Posterior vena cava (tissue), 2 donors: ENCODE results near the gene AP2A2. TPM values are rescaled to one million over a fixed set of nuclear protein-coding genes. Genes with fewer than 3 reads are reported as not detected.

Experiments used
- DNase-seq: peaks from one replicate; pipeline ENCODE4 v3.0.0-alpha.2; 2020; ENCODE audit warnings: low spot score
- intact Hi-C, 2 donors: fragments of 100-400 bp; cut with DNase I; formaldehyde crosslinking; loops; one replicate each; pipeline versions ENCODE4 v1.14.1 to v1.14.2; 2022 to 2023
- total RNA-seq, 2 donors: library from RNA; stranded (reverse); fragmentation: NEBNext Ultra II Directional; extraction: Animal tissue kit (Norgen Biotek cat#: 25700); gene quantifications; one replicate each; pipeline ENCODE4 v1.2.1, GENCODE V29; 2021
- donor health status: DM: yes; HTN: yes; CAD: no.
- donor health status: DM: yes; HTN: yes; CAD: no.

Gene AP2A2
- total RNA-seq, 2 donors from 2014 or later, result 83.5 to 117 TPM

DNA sequence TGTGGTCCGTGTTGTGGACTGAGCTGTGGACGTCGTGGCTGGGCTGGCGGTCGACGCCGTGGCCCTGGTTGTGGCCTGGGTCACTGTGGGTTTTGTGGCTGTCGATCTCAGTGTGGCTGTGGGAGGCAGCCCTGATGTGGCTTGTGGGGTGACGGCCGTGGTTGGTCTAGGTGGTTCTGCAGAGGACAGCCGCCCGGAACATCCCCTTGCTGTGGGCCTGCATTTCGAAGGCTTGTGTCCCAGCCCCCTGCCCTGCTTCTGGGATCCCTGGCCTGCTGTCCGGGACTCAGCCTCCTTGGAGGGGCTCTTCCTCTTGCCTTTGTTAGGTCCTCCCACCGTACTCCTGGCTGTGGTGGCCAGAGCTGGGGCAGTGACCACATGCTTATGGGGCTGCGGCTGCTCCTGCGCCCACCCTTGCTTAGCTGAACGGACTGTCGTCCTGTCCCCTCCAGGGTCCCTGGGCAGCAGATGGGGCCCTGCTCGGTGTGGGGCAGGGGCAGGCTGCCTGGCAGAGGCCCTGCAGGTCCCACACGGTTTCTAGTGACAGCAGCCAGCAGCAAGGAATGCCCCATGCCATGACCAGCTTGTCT is 93.7 kb downstream of the AP2A2 start:
- DNase-seq, result no peak
- intact Hi-C loops, result loop anchor here in 1 of 2 donors (1.0 kb wide), 1 partner anchor 21 kb away; no protein-coding TSS in a partner anchor

DNA sequence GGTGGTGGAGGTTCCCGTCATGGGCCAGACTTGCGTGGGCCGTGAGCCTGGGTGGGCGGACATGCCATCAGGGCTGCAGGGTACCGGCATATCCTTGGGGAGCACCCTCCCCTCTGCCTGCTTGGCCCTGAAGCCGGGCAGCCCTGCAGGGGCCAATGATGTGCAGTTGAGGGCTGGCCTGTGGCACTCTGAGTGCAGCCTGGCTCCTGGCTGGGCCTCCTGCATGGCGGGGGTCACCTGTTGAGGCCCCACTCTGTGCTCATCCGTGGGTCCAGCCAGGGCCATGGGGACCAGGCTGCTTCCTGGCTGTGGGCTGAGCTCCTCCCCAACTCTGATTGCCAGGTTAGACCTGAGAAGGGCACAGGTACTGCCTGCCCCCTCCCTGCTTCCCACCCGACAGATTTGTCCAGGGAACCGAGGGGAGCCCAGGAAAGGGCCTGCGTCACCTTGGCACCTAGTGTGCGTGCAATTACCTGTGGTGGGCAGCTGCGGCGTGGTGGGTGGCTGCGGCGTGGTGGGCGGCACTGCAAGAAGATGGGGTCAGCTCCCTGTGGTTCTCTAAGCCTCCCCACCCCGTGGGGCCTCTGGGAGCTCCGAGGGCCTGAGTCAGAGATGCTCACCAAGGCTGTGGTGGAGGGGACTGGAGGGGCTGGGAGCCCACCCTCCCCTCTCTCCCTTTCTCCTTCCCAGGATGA is 94.7 kb downstream of the AP2A2 start:
- intact Hi-C loops, result no loop called here
- DNase-seq, result no peak

- DNase-seq, result no peak
These were observed 96.7 kb downstream of the AP2A2 start for GRCh38 chr11:1022411-1022810.

GRCh38 chr11:1022908-1023810 is 97.5 kb downstream of the AP2A2 start:
- intact Hi-C loops, result no loop called here

More at GRCh38 chr11:1022411-1022810, 96.7 kb downstream of the AP2A2 start:
- intact Hi-C loops, result no loop called here

GRCh38 chr11:1023811-1024596 is 98.3 kb downstream of the AP2A2 start:
- no peak for DNase-seq
- intact Hi-C loops, result no loop called here

More at GRCh38 chr11:1022908-1023810, 97.5 kb downstream of the AP2A2 start:
- no peak for DNase-seq

DNA sequence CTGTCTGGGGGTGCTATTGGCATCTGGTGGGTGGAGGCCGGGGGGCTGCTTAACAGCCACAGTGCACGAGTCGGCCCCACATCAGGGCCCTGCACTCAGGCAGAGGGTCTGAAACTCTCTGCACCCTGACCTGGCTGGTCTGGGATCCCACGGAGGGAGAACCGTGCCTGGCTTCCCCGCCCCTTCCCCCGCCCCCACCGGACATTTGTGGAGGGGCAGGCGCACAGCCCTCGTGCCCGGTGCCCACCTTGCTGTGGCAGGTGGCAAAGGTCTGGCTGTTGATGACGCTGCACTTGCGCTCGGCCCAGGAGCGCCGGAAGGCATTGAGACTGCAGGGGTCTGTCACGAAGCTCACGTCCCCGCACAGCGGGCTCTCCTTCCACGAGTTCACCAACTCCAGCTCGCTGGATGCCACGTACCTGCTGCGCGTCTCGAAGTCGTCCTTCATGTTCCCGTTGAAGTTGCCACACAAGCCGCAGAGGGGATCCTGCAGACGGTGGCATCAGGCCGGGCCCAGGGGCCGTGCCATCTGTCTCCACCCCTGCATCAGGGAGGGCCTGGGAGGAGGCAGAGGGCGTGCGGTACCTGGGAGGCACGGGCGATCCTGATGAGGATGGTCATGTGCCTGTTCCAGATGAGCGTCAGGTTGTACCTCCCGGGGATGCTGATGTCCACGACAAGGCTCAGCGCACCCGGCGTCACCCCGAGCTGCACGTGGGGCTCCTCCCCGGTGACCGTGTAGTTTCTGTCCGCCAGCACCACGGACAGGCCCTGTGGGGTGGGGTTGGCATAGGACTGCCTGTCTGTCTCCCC is 99.1 kb downstream of the AP2A2 start:
- intact Hi-C loops, result no loop called here
- no peak for DNase-seq

DNA sequence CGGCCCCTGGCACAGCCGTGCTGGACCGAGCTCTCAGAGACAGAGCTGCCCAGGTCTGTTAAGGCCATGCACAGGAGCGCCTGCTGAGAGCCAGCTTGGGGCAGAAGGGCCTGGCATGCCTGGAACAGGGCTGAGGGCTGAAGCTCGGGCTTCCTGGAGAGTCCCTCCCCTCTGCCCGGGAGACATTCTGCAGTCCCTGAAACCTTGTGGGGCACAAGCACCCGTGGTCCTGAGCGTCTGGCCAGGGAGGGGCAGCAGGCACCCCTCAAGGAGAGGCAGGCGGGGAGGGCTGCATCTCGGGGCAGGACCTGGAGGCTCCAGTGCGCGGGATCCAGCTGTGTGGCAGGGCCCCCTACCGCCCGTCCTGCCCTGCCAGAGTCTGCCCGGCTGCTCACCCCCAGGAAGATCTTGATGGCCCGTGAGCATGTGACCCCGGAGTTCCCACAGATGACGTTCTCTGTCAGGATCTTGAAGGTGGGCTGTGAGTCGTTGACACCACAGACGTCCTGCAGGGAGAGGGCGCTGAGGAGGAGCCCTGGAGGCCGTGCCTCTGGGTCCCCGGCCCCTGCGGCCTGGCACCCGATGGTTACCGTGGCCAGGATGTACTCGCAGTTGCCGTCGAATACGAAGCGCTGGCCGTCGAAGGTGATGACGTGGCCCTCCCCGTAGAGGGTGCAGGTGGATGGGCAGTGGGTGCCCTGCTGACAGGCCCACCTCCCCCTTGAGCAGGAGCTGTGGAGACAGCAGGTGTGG is 99.9 kb downstream of the AP2A2 start:
- DNase-seq, result no peak
- intact Hi-C loops, result no loop called here

DNA sequence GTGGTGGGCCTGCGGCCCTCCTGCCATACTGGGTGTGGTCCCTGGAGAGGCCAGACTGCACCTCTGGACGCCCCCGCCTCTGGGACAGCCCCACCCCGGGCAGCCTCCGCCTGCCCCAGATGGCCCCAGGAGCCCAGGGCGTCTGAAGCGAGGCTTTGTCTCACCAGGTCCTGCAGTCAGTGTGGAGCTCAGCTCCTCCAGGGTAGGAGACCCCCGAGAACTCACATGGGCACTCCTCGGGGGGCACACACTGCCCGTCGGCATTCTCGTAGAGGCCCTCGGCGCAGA is 100.4 kb downstream of the AP2A2 start:
- intact Hi-C loops, result no loop called here
- no peak for DNase-seq

- DNase-seq, result no peak
- intact Hi-C loops, result no loop called here
These were observed 101.2 kb downstream of the AP2A2 start for GRCh38 chr11:1026641-1027482.

DNA sequence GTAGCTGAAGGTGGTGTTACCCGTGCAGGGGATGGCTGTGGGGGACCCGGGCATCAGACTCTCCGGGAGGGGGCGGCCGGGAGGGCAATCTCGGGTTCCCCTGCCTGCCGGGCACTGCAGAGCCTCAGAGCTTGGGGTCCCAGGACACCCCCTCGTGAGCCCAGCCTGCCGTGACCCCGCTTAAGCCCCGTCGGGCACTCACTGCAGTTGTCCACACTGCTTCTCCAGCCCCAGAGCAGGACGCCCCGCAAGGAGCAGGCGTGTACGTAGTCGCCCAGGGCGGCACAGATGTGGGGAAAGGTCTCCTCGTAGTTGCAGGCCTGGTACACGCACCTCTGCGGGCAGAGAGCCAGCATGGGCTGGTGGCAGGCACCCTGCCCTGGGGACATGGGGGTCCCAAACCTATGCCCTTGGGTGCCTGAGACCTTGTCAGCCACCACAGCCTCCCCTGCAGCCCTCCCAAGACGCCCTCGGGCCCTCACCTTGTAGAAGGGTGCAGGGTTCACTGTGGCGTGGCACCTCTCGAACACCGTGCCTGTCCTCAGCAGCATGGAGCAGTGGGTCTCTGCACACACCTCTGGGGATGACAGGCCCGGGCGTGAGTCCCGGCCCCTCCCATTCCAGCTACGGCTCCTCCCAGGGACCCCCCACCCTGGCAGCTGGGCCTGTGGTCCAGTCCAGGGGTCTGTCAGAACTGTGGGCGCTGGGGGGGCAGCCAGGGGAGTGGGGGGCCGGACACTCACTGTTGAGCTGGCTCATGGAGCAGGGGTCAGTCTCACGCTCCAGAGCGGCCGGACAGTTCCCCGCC is 102.0 kb downstream of the AP2A2 start:
- no peak for DNase-seq
- intact Hi-C loops, result no loop called here

GRCh38 chr11:1028291-1028540 is 102.5 kb downstream of the AP2A2 start:
- intact Hi-C loops, result no loop called here

GRCh38 chr11:1028616-1029015 is 102.9 kb downstream of the AP2A2 start:
- intact Hi-C loops, result loop anchor here in 1 of 2 donors (1.0 kb wide), 1 partner anchor 98 kb away; no protein-coding TSS in a partner anchor
- DNase-seq, result no peak

More at GRCh38 chr11:1028291-1028540, 102.5 kb downstream of the AP2A2 start:
- no peak for DNase-seq

DNA sequence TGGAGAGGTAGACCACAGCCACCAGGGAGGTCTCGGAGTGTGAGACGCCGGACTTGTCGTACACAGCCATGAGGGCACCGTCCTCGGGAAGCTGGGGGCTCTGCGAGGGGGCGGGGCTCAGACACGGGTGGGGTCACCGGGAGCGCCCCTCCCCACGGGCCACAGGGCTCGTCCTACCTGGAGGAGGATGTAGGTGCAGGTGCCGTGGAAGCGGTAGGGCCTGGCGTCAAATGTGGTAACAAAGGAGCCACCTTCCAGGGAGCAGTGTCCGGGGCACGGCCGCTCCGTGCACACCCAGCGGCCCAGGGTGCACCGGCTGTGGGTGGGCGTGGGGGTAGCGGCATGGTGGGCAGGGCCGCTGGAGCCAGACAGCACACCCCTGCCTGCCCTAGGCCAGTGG is 103.4 kb downstream of the AP2A2 start:
- no peak for DNase-seq
- intact Hi-C loops, result loop anchor here in 1 of 2 donors (1.0 kb wide), 1 partner anchor 97 kb away; no protein-coding TSS in a partner anchor

DNA sequence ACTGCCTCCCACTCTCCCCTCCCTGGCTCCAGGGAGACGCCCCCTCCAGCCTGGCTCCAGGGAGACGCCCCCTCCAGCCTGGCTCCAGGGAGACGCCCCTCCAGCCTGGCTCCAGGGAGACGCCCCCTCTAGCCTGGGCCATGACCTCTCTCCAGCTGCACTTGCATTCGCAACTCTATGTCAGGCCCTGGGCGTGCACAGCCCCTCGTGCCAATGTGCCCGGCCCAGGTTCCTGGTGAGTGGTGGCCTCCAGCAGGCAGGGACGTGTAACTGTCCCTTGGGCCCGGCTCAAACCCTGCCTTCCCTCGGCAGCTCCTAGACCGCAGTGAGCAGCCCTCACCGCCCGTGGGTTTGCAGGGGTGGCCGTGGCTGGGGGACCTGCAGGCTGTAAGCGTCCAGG is 104.0 kb downstream of the AP2A2 start:
- intact Hi-C loops, result loop anchor here in 1 of 2 donors (1.0 kb wide), 1 partner anchor 97 kb away; no protein-coding TSS in a partner anchor
- no peak for DNase-seq

GRCh38 chr11:1030086-1030485 is 104.4 kb downstream of the AP2A2 start:
- intact Hi-C loops, result no loop called here
- no peak for DNase-seq

GRCh38 chr11:1030556-1030955 is 104.9 kb downstream of the AP2A2 start:
- DNase-seq, result no peak
- intact Hi-C loops, result no loop called here
